Panc1 (cell line): ENCODE data around the gene RAB11FIP3. TPM values are rescaled to one million over a fixed set of nuclear protein-coding genes. Genes with fewer than 3 reads are reported as not detected.

ENCODE experiments used
- ATAC-seq: fragments of 200-7000 bp; cut with Tn5 transposase; 2 replicates; pipeline ENCODE4 v1.9.1; 2020; ENCODE audit warnings: mild to moderate bottlenecking, moderate library complexity
- BruUV-seq: library from RNA; stranded (reverse); fragments of 400-500 nt; replicated peaks from 2 replicates; lab custom pipeline; 2021; lab: Mats Ljungman, UMichigan
- CTCF ChIA-PET: fragments of 300-600 bp; sonication (Branson Sonifier 250); formaldehyde crosslinking; loops from one replicate; lab custom pipeline; 2022; ENCODE audit warnings: antibody characterized with exemption; lab: Charles Lee
- POLR2A ChIA-PET: fragments of 300-600 bp; sonication (Branson Sonifier 250); formaldehyde crosslinking; loops from one replicate; lab custom pipeline; 2022; ENCODE audit warnings: antibody characterized with exemption; lab: Charles Lee
- DNase-seq: peaks from one replicate; pipeline ENCODE4 v3.0.0-alpha.2; 2010; ENCODE audit warnings: low read depth, low spot score
- H3K27ac ChIP-seq: 2 replicates; pipeline ENCODE4 v1.5.1; 2011; ENCODE audit warnings: mild to moderate bottlenecking, low read length, inconsistent platforms
- H3K27me3 ChIP-seq: fragments of 200-500 bp; sonication (Bioruptor generic); 2 replicates; pipeline ENCODE4 v1.6.0; 2014; ENCODE audit warnings: low read length, inconsistent platforms; ENCODE audit not compliant: control insufficient read depth, insufficient read depth
- H3K36me3 ChIP-seq: fragments of 200-500 bp; sonication (Bioruptor generic); 2 replicates; pipeline ENCODE4 v1.5.1; 2014; ENCODE audit warnings: inconsistent platforms, mild to moderate bottlenecking, low read length, moderate library complexity; ENCODE audit not compliant: control insufficient read depth, insufficient read depth
- H3K4me1 ChIP-seq: 2 replicates; pipeline ENCODE4 v1.5.1; 2011; ENCODE audit warnings: inconsistent platforms, mild to moderate bottlenecking, low read length, moderate library complexity; ENCODE audit not compliant: control insufficient read depth, insufficient read depth
- H3K4me3 ChIP-seq, 2 experiments: 2 replicates each; pipeline ENCODE4 v1.5.1; 2011 to 2012; ENCODE audit warnings: low read depth in 2 of 2, low read length in 2 of 2, mild to moderate bottlenecking in 2 of 2, inconsistent platforms in 1 of 2, moderate library complexity in 1 of 2
- H3K9me3 ChIP-seq: fragments of 200-500 bp; sonication (Bioruptor generic); 2 replicates; pipeline ENCODE4 v1.5.1; 2014; ENCODE audit warnings: low read depth, mild to moderate bottlenecking, inconsistent platforms, low read length, moderate library complexity; ENCODE audit not compliant: control insufficient read depth, insufficient read depth
- CTCF ChIP-seq: fragments of 450-650 bp; IDR thresholded peaks from 2 replicates; pipeline ENCODE4 v1.5.1; 2017; ENCODE audit warnings: mild to moderate bottlenecking
- POLR2AphosphoS5 ChIP-seq: IDR thresholded peaks from 2 replicates; pipeline ENCODE4 v1.6.1; 2012; ENCODE audit warnings: mild to moderate bottlenecking, low read depth, low read length, moderate library complexity
- REST ChIP-seq, 2 experiments: IDR thresholded peaks; 2 replicates each; pipeline ENCODE4 v1.6.1; 2011 to 2012; ENCODE audit warnings: low read depth in 2 of 2, control low read depth in 1 of 2, low read length in 1 of 2, mild to moderate bottlenecking in 1 of 2, moderate library complexity in 1 of 2; ENCODE audit not compliant: insufficient read depth in 1 of 2
- SIN3A ChIP-seq: IDR thresholded peaks from 2 replicates; pipeline ENCODE4 v1.6.1; 2012; ENCODE audit warnings: low read depth, mild to moderate bottlenecking, low read length, moderate library complexity, borderline replicate concordance; ENCODE audit not compliant: insufficient read depth
- TCF7L2 ChIP-seq: IDR thresholded peaks from 2 replicates; pipeline ENCODE4 v1.6.1; 2011; ENCODE audit warnings: mild to moderate bottlenecking, low read depth, low read length, inconsistent platforms
- in situ Hi-C: cut with HindIII; loops from 2 replicates; pipeline ENCODE4 v1.10.0; 2016; ENCODE audit warnings: low sequenced_read_pairs, low pct_unique_long_range_greater_than_20kb
- intact Hi-C: fragments of 100-400 bp; cut with micrococcal nuclease; formaldehyde crosslinking; loops from one replicate; pipeline ENCODE4 v1.10.0; 2022; ENCODE audit not compliant: unreplicated experiment
- total RNA-seq: library from RNA; stranded (reverse); gene quantifications from one replicate; pipeline ENCODE4 v1.2.1, GENCODE V29; 2021; ENCODE audit not compliant: unreplicated experiment

RAB11FIP3 gene
- total RNA-seq, 1 experiment from 2014 or later: 57.3 TPM

GRCh38 chr16:540645-541340 lies 115.3 kb downstream of the RAB11FIP3 start:
- Histone ChIP-seq H3K27me3 (no peaks in the 10 kb centered on the region), H3K4me1 (0 out of 2 replicates have a peak, but pooled peaks cover 5% of the 10 kb centered on the region), H3K36me3 (no peaks in the 10 kb centered on the region), H3K27ac (no peak overlapping the region), H3K9me3 (no peaks in the 10 kb centered on the region), H3K4me3 (no peak overlapping the region)
- TF ChIP-seq SIN3A: no peak
- no peak for TF ChIP-seq REST (IDR thresholded peaks at IDR 0.05; ENCODE audit: insufficient read depth in 1 of 2, low read depth in 2 of 2, low read length in 1 of 2)
- no peak for TF ChIP-seq CTCF
- no peak for TF ChIP-seq POLR2AphosphoS5
- TF ChIP-seq TCF7L2: no peak
- ChIA-PET CTCF (no interaction called here), POLR2A (no interaction called here)
- intact Hi-C loops (no loop called here), in situ Hi-C loops (no loop called here)
- DNase-seq (no peak), ATAC-seq (no peak)
- BruUV-seq: no TSS peak

GRCh38 chr16:543301-544164 lies 118.1 kb downstream of the RAB11FIP3 start:
- BruUV-seq: no TSS peak
- Histone ChIP-seq H3K36me3 (no peaks in the 10 kb centered on the region), H3K4me3 (no peak overlapping the region), H3K27me3 (no peaks in the 10 kb centered on the region), H3K9me3 (no peaks in the 10 kb centered on the region), H3K27ac (no peak overlapping the region), H3K4me1 (0 out of 2 replicates have a peak, but pooled peaks cover 5% of the 10 kb centered on the region)
- CTCF ChIA-PET: interaction anchor here (0.9 kb wide), 1 partner anchor 14 kb away, joined by 8 read pairs; no protein-coding TSS in a partner anchor
- intact Hi-C loops (no loop called here), in situ Hi-C loops (no loop called here)
- no peak for DNase-seq
- POLR2A ChIA-PET: interaction anchor here (0.5 kb wide), 1 partner anchor 409 kb away, joined by 4 read pairs; no protein-coding TSS in a partner anchor
- no peak for ATAC-seq
- TF ChIP-seq REST (IDR thresholded peaks at IDR 0.05; ENCODE audit: insufficient read depth in 1 of 2, low read depth in 2 of 2, low read length in 1 of 2): no peak
- TF ChIP-seq CTCF: no peak
- no peak for TF ChIP-seq SIN3A
- no peak for TF ChIP-seq TCF7L2
- no peak for TF ChIP-seq POLR2AphosphoS5
